GM12874 (cell line): Measurements from ENCODE around the gene IPP.

Experiments used
- CTCF ChIP-seq: IDR thresholded peaks from 2 replicates; pipeline ENCODE4 v1.5.1; 2011; ENCODE audit warnings: low read depth, mild to moderate bottlenecking, control low read depth, low read length, moderate library complexity; ENCODE audit not compliant: insufficient read depth

The IPP gene

DNA sequence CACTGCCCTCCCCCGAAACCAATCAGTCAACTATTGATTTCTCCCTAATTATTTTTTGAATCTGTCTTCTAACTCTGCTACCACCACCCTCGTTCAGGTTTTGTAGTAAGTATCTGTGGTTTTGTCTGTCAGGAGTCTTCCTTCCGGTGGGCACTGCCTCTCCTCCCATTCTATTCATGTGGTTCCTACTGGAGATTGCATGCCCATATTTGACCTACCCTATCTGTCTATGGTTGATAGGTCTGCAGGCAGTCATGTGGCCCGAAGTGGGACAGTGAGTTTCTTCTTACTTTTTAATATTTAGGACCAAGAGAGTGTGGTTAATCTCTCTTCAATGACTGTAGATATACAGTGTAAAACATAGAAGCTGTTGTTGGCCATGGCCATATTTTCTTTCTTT lies 35.1 kb upstream of the IPP start:
- no peak for TF ChIP-seq CTCF

DNA sequence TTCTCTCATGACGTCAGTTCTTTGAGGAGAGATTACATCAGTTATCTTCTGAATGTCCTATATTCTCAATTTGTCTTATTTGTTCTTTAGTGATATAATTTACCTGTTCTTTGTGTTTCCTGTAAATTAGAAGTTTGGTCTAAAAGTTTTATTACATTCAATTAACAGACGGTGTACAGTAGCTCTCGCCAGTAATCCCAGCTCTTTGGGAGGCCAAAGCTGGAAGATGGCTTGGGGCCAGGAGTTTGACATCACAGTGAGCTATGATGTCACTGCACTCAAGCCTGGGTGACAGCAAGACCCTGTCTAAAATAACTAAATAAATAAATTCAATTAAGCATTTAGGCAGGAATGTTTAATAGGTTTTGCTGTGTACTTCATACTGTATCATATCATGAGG lies 25.3 kb upstream of the IPP start:
- no peak for TF ChIP-seq CTCF

DNA sequence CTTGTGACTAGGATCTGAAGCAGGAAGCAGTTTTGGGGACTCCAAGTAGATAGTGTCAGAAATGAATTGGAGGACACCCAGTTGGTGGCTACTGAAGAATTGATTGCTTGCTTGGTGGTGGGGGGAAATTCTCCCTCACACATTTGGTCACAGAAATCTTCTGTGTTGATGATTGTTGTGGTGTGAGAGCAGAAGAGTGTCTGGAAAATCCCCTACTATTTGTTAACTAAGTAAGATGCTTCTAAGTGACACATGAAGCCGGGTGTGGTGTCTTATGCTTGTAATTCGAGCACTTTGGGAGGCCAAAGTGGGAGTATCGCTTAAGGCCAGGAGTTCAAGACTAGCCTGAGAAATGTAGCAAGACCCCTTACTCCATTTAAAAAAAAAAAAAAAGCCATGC lies 22.5 kb upstream of the IPP start:
- TF ChIP-seq CTCF, result no peak

DNA sequence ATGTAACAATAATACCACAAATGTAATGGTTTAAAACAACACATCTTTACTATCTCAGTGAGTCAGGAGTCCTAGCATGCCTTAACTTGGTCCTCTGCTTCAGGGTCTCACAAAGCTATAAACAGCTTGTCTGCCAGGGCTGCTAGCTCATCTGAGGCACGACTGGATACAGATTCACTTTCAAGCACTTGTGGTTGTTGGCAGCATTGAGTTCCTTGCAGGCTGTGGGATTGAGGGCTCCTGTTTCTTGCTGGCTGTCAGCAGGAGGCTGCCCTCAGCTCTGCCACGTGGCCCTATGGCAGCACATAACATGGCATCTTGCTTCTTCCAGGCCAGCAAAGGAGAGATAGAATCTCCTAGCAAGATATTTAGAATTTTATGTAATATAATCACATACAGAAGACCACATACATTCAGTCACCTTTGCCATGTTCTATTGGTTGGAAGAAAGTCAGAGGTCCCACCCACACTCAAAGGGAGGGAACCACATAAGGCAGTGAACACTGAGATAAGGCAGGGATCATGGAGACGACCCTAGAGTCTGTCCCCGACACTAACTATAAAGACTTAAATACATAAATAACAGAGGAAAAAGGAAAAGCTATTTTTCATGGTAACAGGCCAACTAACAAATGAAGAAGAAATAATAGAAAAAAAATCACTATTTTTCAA lies 18.9 kb upstream of the IPP start:
- no peak for TF ChIP-seq CTCF

GRCh38 chr1:45767035-45767434 lies 16.6 kb upstream of the IPP start:
- TF ChIP-seq CTCF, result no peak

GRCh38 chr1:45765999-45766792 lies 15.7 kb upstream of the IPP start:
- TF ChIP-seq CTCF, result no peak

- no peak for TF ChIP-seq CTCF
These were observed 11.8 kb upstream of the IPP start for GRCh38 chr1:45762291-45762690.
